Measurements from ENCODE around the gene CD300LF.

CD300LF gene

DNA sequence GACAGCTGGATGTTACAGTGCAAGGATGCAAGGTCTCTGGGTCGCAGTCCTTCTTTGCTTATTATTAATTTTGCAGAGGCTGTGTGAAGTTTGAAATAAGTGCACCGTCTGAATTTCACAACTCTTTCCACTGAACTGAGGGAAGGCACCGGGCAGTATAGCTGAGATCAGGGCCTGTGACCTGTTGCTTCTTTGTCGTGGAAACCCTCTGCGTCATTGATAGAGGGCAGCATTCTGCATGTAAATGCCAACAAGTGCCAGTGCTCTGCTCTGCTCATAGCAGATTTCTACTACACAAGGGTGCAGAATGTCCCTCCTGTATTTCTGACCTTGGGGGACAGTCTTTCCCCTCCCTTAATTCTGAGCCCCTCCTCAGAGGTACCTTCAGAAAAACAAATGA is 26.0 kb downstream of the CD300LF start:
- DNase-seq (ENCODE audit: low read depth) = no peak

DNA sequence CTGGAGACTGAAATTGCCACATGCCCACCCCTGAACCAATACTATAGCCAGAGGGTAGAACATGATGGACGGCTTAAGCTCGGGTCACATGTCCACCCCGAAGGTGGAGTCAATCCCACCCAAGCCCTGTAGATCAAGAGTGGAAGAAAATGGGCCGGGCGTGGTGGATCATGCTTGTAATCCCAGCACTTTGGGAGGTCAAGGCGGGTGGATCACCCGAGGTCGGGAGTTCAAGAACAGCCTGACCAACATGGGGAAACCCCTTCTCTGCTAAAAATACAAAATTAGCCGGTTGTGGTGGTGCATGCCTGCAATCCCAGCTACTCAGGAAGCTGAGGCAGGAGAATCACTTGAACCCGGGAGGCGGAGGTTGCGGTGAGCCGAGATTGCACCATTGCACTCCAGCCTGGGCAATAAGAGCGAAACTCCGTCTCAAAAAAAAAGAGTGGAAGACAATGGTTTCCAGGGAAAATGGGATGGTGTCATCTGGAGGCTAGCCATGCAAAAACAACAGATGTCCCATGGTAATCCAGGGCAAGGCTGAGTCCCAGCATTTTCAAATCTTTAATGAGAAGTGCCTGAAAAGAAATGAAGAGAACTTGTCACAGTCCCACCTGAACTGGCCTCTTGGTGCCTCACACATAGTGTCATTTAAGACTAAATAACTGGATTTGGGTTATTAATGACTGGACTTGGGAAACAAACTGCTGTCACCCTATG is 30.1 kb downstream of the CD300LF start:
- no peak for DNase-seq (ENCODE audit: low read depth)

DNA sequence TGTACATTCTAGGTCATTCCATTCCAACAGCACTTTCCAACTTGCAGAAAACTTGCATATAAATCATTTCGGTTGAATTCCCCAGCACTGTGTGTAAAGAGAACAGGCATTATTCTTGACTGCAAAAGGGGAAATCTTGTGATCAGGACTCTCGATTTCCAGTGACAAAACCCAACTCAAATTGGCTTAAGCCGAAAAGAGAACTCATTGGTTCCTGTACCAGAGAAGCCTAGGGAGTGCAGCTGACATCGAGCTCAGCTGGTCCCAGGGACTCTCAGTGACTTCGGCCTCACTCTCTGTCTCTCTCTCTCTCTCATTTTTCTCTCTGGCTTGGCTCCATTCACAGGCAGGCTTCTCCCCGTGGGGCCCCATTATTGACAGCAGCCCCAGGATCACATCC is 30.7 kb downstream of the CD300LF start:
- DNase-seq (ENCODE audit: low read depth) = no peak

DNA sequence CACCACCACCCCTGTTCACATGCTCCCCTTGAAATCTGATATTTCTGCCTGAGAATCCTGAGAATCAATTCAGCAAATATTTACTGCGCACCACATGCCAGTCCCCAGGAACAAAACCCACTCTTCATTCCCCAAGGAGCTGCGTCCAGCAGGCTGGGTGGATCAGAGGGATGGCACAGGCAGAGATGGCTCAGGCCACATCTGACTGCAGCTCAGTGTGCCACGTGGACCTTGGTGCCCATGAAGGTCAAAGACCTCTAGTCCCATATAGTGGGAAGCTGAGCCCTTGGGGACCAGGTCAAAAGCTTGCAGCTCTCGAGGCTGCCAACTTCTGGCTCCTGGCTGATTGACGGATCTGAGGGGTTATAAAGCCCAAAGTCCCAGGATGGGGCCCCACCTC is 31.8 kb downstream of the CD300LF start:
- DNase-seq (ENCODE audit: low read depth) = no peak

DNA sequence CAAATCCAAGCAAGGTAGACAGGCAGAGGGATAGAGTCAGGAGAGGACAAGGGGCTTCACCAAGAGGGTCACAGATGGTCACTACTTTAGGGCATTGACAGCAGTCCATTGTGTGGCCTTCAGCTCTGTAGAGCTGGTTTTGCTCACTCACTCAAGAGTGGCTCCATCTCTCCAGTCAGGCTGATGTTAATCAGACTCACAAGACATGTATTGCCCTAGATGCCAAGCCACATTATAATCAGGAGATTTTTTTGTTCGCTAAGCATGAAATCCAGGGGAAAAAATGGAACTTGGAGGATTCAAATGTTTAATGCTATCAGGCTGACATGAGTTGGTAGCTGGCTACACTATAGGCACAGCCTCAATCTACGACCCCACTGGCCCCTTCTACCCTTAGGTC is 32.5 kb downstream of the CD300LF start:
- DNase-seq (ENCODE audit: low read depth) = no peak

DNA sequence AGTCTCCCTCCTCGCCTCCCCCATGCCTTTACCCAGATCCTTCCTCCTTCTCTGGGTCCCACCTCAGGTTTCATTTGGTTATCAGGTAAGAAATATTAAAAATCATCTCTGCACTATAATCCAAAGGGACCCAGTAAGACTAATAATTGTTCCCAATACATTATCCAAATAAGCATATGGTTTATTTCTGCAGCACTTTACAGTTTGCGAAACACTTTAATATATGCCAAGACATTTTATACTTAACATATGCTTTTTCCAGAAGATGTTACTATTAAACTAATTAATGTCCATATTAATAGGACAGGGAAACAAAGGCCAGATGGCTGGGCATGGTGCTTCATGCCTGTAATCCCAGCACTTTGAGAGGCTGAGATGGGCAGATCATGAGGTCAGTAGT is 33.3 kb downstream of the CD300LF start:
- no peak for DNase-seq (ENCODE audit: low read depth)

DNA sequence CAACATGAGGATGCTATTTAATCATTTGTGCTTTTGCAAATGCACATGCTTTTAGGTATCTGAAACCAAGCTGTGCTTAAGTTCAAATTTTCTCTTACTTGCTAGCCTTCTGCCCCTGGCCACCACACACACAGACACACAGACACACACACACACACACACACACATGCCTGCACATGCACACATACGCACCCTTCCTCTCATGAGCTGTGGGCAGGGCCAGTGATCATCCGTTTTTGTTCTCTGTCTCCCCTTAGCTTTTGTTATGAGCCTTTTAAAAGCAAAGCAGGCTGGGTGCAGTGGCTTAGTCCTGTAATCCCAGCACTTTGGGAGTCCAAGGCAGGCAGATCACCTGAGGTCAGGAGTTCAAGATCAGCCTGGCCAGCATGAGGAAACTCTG is 34.2 kb downstream of the CD300LF start:
- DNase-seq (ENCODE audit: low read depth) = no peak

DNA sequence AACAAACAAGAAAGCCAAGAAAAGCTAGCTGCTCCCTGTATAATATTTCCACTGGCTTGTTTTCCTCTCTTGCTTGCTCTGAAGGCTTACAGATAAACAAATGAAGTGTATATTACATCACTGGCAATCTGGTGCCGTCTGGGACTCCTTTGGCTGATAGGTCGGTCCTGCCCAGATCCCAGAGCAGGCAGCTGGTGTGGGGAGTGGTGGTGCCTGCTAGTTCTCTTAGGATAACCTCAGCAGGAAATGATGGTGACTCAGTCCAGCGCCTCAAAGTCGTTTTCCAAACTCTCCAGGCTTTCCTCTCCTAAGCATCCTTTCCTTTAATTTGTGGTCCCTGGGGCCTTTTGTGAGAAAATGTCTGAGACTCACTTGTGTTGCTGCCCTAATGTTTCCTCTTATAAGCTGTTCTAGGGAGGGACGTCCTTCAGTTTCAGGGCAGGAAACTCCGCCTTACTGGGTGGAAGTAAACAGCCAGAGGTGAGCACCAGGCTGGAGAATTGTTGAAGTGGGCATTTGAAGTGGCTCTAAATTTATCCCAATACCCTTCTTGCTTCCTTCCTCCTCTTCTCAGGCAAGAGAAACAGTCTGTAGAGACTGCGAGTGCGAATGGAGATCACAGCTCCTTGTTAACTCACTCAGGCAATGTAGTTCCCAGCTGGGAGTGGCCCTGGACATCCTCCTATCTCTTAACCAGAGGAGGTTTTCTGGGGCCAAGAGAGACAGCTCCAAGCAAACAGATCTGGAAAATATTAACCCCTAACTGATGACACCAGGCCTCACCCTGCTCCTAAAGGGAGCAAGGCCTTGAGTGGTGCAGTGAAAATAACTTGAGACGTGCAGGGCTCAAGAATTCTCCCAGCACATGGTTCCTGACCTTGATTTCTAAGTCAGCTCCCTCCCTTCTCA is 34.9 kb downstream of the CD300LF start:
- no peak for DNase-seq (ENCODE audit: low read depth)

DNA sequence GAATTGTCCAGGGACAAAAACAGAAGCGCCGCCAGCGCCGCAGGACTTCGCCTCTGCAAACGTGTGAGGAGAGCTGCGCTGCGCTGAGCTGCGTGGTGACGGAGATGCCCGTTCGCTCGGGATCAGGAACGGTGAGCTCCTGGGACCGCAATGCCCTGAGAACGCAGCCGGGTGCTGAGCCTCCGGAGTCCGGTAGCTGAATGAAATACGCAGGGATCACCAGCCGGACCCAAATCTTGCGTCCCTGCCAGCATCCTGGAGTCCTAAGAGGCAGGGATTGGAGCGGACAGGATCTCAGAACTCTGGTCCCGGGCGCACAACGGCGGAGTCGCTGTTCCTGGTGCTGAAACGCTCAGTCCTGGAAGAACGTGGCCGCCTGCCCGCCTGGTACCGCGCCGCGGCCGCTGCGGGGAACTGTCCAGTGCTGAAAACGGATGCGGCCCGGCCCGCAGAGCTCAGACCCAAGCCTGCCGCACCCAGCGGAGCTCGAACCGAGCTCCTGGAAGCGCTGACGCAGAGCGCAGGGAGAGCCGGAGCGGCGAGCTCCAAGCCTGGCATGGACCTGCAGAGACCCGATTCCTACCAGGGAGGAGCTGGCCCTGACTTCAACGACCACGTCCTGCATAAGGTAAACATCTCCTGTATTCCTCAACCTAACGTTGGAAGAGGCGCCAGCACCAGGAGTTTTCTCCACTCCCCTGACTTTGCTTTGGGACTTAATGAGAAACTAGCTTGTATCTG is 41.5 kb downstream of the CD300LF start:
- DNase-seq (ENCODE audit: low read depth) = peak; percentile 57

DNA sequence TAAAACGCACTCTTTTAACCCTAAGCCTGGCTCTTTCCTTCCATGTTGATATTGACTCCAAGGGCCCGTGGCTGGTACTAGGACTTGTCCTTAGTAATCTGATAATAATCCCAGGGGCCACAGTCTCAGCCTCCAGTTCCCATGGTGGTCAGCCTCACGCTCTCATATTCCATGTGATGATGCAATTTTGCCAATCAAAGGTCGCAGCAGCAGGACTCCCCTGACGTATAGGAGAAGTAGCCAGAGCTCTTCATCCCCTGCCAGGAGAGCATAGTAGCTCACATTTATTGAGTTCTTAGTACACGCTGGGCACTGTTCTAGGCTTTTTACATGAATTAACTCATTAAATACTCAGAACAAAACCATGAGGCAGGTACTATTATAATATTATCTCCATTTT is 42.4 kb downstream of the CD300LF start:
- no peak for DNase-seq (ENCODE audit: low read depth)

DNA sequence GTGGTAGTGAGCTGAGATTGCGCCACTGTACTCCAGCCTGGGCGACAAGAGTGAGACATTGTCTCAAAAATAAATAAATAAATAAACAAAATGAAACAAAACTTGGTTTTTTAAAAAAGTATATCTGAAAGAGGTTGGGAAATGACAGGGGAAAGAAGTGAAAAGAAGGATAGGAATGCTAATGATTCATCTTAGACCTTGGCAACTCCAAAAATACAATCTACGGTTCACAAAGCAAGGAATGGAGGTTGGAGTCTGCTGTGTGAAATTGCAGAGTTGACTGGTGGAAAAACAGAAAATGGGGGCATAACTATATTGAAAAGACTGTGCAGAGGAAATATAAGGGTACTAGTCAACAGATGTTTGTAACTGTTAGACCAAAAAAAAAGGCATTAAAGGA is 49.2 kb downstream of the CD300LF start:
- no peak for DNase-seq (ENCODE audit: low read depth)

DNA sequence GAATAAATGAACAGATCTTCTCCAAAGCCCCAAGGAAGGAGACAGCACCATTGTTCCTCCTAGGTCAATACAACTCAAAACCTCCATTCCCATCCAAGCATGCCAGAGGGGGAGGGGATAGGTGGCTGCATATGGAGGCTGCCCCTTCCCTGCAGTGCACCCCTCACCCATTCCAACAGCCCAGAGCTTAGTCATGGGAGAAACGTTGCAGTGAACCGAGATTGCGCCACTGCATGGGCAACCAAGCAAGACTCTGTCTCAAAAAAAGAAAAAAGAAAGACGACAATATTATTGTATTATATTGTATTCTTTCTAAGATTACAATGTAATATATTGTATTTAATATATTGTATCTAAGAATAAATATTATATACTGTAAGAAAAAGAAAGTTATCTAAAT is 52.8 kb downstream of the CD300LF start:
- no peak for DNase-seq (ENCODE audit: low read depth)

DNA sequence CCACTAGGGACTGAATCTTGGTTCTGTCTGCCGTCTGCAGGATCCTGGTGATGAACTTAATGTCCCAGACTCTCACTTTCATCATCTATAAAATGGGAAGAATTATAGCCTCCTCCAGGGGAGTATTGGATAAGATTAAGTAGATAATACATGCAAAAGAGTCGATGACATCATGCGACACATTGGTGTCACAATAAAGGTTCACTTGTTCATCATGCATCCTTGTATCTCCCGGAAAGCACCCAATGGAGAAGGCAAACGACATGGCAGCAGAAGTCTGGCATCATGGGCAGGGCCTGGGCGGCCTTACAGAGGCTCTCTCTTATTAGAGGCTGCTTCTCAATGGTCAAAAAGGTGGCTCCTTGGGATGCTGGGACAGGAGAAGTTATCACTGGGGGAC is 54.1 kb downstream of the CD300LF start:
- DNase-seq (ENCODE audit: low read depth) = no peak

DNA sequence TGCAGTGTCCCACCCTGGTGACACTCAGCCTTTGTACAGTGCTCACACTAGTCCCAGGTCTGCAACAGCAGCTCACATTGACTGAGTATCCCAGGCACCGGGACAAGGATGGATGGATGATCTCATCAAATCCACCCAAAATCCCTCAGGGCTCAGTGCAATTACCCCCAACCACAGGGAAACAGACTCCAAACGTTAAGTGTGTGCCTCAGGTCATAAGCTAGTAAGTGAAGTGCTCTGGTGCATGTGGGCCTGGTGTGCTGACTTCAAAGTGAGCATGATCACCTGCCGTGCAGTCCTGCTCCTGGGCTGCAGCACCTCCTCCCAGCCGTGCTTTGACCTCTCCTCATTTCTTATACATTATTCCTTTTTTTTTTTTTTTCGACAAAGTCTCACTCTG is 58.0 kb downstream of the CD300LF start:
- DNase-seq (ENCODE audit: low read depth) = no peak

DNA sequence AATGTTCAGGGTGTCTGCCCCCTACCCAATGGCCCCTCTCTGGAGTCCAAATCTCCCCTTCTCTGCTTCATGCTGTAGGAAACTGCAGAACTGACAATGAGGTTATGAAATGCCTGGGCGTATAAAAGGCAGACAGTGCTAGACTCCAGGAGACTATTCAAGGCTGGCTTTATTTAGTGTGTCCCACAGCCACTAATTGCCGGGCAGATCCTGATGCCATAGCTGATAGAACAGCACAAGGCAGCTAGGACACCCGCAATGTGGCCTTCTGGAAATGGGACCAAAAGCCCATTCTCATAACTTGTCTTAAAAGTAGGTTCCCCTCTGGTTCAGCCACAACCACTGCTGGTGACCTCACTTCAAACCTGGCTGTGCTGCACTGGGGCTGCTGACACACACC is 60.7 kb downstream of the CD300LF start:
- no peak for DNase-seq (ENCODE audit: low read depth)

DNA sequence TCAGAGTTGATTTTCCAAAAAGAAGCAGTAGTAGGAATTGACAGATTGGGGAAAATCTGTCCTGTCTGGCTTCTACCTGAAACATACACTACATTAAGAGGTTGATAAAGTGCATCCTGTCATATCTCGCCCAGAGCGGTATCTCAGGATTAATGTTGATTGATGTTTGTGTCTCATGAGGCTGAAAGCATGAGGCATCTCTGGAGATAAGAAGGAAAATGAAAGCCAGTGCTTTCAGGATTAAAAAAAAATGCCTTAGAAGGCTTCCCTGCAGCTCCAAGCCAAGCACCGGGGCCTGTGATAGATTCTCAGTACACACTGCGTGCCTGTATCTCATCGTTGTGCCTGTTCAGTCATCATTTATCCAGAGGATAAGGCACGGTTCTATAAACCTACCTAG is 62.8 kb downstream of the CD300LF start:
- no peak for DNase-seq (ENCODE audit: low read depth)

DNA sequence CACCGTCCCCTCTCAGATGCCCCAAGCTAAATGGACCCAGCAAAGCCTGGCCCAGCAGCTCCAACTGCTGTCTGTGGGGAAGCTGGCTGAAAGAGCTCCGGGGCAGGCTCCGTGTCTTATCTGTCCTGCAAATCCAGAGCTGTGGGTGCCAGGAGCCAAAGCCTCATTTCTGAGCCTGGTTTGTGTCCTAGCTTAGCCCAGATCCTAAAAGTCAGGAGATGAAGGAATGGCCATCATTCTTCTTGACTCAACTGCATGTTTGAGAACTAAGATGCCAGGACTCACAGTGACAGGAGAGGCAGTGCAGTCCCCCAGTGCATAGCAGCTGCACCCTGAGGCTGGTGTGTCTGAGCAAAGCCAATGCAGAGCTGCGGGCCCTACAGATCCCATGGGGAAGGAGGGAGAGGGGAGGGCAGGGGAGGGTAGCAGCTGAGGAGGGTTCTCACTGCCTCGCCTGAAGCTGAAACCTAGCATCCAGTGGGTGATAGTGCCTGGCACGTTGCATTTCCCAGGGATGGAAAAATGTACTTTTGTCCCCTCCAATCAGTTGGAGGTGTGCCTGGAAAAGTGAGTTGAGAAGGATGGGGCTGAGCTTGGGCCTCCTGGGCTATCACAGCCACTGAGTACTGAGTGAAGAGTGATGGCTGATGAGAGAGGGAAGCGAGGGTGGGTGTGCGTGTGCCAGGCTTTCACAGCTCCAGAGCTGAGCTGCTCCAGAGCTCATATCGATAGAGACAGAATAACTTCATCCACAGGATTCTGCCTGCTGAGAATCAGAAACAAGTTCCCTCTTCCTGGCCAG is 64.7 kb downstream of the CD300LF start:
- no peak for DNase-seq (ENCODE audit: low read depth)

DNA sequence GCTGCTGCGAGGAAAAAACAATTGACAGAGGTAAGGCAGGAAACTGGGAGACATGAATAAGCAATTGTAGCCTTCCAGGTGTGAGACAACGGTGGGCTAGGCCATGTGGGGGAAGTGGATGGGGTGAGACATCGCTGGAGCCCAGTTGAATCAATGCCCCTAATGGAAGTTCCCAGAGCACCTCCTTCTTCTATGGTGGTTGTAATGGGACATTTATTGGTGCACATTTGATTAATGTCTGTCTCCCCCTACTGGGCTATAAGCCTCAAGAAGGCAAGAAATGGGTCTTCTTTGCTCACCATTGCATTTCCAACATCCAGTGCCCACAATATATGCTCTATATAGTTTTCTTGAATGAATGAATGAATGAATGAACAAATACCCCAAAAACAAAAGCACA is 66.5 kb downstream of the CD300LF start:
- no peak for DNase-seq (ENCODE audit: low read depth)

DNA sequence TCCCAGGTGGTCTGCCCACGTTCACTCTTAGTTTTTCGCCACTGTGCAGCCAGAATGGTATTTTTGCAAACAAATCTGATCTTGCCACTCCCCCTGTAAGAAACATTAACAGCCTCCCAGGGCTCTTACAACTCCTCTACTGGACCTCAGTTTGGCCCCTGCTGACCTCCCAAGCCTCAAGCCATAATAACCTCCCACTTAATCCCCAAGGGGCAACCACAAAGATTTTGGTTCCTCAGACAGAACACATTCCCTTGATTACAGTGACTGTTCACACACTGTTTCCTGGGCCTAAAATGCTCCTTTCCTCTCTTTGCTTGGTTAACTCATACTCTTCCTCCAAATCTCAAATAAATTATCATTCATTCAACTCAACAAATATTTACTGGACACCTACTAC is 67.7 kb downstream of the CD300LF start:
- no peak for DNase-seq (ENCODE audit: low read depth)

DNA sequence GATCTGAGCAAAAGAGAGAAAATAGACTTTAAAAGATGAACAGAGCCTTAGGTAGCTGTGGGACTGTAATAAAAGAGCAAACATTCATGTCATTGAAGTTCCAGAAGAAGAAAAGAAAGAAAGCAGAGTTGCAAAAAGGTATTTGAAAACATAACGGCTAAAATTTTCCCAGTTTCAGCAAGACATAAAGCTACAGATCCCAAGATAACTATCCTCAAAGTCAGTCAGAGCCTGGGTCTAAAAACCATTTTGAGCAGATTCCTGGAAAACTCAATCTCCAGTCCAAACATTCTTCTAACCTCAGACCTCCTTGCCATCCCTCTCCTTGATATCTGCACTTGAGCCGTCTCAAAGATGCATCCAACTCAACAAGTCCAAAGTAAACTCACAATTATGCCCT is 68.3 kb downstream of the CD300LF start:
- DNase-seq (ENCODE audit: low read depth) = no peak

All from activated T-cell treated with anti-CD3 and anti-CD28 coated beads for 24 hours (primary cell).